Measurements from ENCODE around the gene CSE1L. TPM values are rescaled to one million over a fixed set of nuclear protein-coding genes. Genes with fewer than 3 reads are reported as not detected.
"Not testable (repeated sequence)": the region's sequence is repeated elsewhere in the genome, so short reads cannot be mapped to it uniquely, and the experiment has no call there.

Gene CSE1L
- total RNA-seq, 1 donor from 2014 or later = 40.7 TPM

DNA sequence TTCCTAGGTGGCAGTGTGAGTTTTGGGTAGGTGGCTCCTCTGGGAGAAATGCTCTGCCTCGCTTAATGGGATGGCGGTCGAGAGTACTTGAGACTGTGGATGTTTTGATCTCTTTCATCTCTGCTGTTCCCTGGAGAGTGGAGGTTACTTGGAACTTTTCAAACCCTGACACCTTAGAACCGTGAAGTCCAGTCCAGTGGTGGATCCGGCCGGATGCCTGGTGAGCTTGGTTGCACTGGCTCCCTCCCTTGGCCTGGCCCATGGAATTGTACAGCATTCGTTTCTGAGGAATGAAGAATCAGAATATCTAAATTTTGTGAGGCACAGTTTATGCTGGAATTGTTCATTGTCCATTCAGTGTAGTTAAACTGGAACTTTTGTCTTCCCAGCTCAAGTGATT is 51.0 kb downstream of the CSE1L start:
- Mint-ChIP-seq H3K4me3 (ENCODE audit: unreplicated experiment) (no peak overlapping the region), H3K4me1 (ENCODE audit: low read depth) (no peaks in the 10 kb centered on the region), H3K36me3 (ENCODE audit: low read depth) (peaks cover 34% of the 10 kb centered on the region), H3K9me3 (ENCODE audit: low read depth) (no peaks in the 10 kb centered on the region), H3K27ac (ENCODE audit: unreplicated experiment) (no peak overlapping the region), H3K27me3 (ENCODE audit: low read depth) (no peaks in the 10 kb centered on the region)
- TF ChIP-seq, protein P1, sequence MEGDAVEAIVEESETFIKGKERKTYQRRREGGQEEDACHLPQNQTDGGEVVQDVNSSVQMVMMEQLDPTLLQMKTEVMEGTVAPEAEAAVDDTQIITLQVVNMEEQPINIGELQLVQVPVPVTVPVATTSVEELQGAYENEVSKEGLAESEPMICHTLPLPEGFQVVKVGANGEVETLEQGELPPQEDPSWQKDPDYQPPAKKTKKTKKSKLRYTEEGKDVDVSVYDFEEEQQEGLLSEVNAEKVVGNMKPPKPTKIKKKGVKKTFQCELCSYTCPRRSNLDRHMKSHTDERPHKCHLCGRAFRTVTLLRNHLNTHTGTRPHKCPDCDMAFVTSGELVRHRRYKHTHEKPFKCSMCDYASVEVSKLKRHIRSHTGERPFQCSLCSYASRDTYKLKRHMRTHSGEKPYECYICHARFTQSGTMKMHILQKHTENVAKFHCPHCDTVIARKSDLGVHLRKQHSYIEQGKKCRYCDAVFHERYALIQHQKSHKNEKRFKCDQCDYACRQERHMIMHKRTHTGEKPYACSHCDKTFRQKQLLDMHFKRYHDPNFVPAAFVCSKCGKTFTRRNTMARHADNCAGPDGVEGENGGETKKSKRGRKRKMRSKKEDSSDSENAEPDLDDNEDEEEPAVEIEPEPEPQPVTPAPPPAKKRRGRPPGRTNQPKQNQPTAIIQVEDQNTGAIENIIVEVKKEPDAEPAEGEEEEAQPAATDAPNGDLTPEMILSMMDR (IDR thresholded peaks at IDR 0.05) = no peak
- no peak for DNase-seq (ENCODE audit: low spot score)

DNA sequence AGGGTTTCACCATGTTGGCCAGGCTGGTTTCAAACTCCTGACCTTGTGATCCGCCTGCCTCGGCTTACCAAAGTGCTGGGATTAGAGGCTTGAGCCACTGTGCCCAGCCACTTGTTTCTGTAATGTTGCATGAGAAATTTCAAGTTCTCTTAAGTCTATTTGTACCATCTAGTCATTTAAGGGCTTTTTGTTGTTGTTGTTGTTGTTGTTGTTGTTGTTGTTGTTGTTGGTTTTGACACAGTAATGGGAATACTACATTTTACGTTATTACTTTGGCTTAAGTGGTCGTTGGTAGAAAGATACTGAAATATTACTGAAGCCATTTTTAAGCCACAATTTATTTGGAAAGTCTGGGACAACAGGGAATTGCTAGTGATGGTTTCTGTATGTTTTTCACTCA is 52.0 kb downstream of the CSE1L start:
- H3K4me3 Mint-ChIP-seq (ENCODE audit: unreplicated experiment) = no peak overlapping the region
- H3K27ac Mint-ChIP-seq (ENCODE audit: unreplicated experiment) = no peak overlapping the region
- H3K27me3 Mint-ChIP-seq (ENCODE audit: low read depth) = no peaks in the 10 kb centered on the region
- no peaks in the 10 kb centered on the region for H3K9me3 Mint-ChIP-seq (ENCODE audit: low read depth)
- H3K4me1 Mint-ChIP-seq (ENCODE audit: low read depth) = no peaks in the 10 kb centered on the region
- H3K36me3 Mint-ChIP-seq (ENCODE audit: low read depth) = peaks cover 38% of the 10 kb centered on the region
- TF ChIP-seq, protein P1 (IDR thresholded peaks at IDR 0.05) = no peak
- no peak for DNase-seq (ENCODE audit: low spot score)

DNA sequence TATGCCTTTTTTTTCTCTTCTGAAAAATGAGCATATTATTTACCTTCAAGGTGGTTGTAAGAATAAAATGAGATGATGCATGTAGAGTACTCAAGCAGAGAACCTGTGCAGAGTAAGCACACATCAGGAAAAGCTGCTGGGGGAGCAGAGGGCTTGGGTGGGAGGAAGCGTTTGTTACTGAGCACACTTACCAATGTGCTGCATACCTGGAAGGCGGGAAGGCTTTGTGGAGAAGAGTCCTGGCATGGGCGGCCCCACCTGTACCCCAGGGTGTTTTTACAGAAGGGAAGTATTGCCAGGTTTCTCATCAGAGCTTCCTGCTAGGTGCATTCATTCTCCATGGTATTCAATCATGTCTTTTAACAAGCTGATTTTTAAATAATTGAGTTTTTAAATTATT is 52.9 kb downstream of the CSE1L start:
- no peaks in the 10 kb centered on the region for H3K9me3 Mint-ChIP-seq (ENCODE audit: low read depth)
- DNase-seq (ENCODE audit: low spot score) = no peak
- no peak overlapping the region for H3K27ac Mint-ChIP-seq (ENCODE audit: unreplicated experiment)
- H3K4me1 Mint-ChIP-seq (ENCODE audit: low read depth) = no peaks in the 10 kb centered on the region
- TF ChIP-seq, protein P1 (IDR thresholded peaks at IDR 0.05) = no peak
- no peak overlapping the region for H3K4me3 Mint-ChIP-seq (ENCODE audit: unreplicated experiment)
- peaks cover 38% of the 10 kb centered on the region for H3K36me3 Mint-ChIP-seq (ENCODE audit: low read depth)
- H3K27me3 Mint-ChIP-seq (ENCODE audit: low read depth) = no peaks in the 10 kb centered on the region

DNA sequence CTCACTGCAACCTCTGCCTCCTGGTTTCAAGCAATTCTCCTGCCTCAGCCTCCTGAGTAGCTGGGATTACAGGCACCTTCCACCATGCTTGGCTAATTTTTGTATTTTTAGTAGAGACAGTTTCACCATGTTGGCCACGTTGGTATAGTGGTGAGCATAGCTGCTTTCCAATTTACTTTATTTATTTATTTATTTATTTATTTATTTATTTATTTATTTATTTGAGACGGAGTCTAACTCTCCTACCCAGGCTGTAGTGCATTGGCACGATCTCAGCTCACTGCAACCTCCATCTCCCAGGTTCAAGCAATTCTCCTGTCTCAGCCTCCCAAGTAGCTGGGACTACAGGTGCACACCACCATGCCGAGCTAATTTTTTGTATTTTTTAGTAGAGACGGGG is 54.2 kb downstream of the CSE1L start:
- H3K4me3 Mint-ChIP-seq (ENCODE audit: unreplicated experiment); H3K27ac Mint-ChIP-seq (ENCODE audit: unreplicated experiment); H3K4me1 Mint-ChIP-seq (ENCODE audit: low read depth): not testable (repeated sequence)

DNA sequence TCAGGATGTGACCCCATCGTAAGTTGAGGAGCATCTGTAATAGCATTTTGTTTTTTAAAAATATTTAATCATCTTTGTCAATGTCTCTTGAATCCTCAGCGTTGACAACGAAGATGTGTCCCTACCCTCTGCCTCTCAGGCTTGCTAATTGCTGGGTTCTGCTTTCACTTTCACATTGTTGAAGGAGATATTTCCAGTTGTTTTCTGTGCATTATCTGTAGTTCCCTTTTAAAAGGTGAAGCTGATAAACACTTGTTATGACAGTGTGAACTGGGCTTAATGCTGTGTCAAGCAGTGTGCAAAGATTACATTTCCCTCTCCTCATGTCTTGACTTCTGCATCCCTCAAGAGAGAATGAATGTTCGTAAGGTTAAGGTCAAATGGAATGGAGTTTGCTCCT is 54.9 kb downstream of the CSE1L start:
- no peaks in the 10 kb centered on the region for H3K27me3 Mint-ChIP-seq (ENCODE audit: low read depth)
- H3K4me1 Mint-ChIP-seq (ENCODE audit: low read depth) = no peaks in the 10 kb centered on the region
- TF ChIP-seq, protein P1 (IDR thresholded peaks at IDR 0.05) = no peak
- no peak for DNase-seq (ENCODE audit: low spot score)
- no peaks in the 10 kb centered on the region for H3K9me3 Mint-ChIP-seq (ENCODE audit: low read depth)
- H3K4me3 Mint-ChIP-seq (ENCODE audit: unreplicated experiment) = no peak overlapping the region
- H3K36me3 Mint-ChIP-seq (ENCODE audit: low read depth) = peaks cover 29% of the 10 kb centered on the region
- H3K27ac Mint-ChIP-seq (ENCODE audit: unreplicated experiment) = no peak overlapping the region

More for the DNA sequence above, 54.2 kb downstream of the CSE1L start:
- H3K27me3 Mint-ChIP-seq (ENCODE audit: low read depth); DNase-seq (ENCODE audit: low spot score); H3K9me3 Mint-ChIP-seq (ENCODE audit: low read depth): not testable (repeated sequence)
- peaks cover 31% of the 10 kb centered on the region for H3K36me3 Mint-ChIP-seq (ENCODE audit: low read depth)

DNA sequence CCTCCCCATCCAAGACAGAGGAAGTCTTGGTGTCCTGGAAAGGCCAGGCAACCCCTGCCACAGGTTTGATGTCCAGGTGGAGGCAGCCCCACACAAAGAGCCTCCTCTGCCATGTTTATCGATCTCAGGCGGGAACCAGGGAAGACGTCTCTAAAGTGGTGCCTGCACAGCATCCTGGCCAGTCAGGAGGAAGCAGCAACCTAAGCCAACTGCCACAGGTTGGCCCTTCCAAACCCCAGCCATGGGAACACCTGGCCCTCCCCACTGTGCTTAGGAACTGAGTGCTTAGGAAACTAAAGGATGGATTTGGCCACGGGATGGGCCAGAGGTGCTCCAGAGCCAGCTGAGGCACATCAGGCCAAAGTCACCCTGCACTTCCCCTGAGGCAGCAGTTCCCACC is 56.9 kb downstream of the CSE1L start:
- Mint-ChIP-seq H3K36me3 (ENCODE audit: low read depth) (peaks cover 19% of the 10 kb centered on the region), H3K4me3 (ENCODE audit: unreplicated experiment) (no peak overlapping the region), H3K27ac (ENCODE audit: unreplicated experiment) (no peak overlapping the region)

More for the DNA sequence above, 56.9 kb downstream of the CSE1L start:
- TF ChIP-seq, protein P1 (IDR thresholded peaks at IDR 0.05) = no peak
- no peaks in the 10 kb centered on the region for H3K9me3 Mint-ChIP-seq (ENCODE audit: low read depth)
- DNase-seq (ENCODE audit: low spot score) = no peak
- no peaks in the 10 kb centered on the region for H3K4me1 Mint-ChIP-seq (ENCODE audit: low read depth)
- H3K27me3 Mint-ChIP-seq (ENCODE audit: low read depth) = no peaks in the 10 kb centered on the region

All from chondrocyte (in vitro differentiated cells).